ENCODE measurements around the gene ST3GAL5.

The ST3GAL5 gene

GRCh38 chr2:85888684-85889626, at the start of gene ST3GAL5:
Gene ST3GAL5, minus strand, starts transcription at chr2:85888990. Its CDS starts 85 bp downstream, at chr2:85888905.
- in situ Hi-C loops (cut with HindIII; ENCODE audit: low sequenced_read_pairs) = no loop called here

- in situ Hi-C loops (cut with HindIII; ENCODE audit: low sequenced_read_pairs) = no loop called here
Observed at GRCh38 chr2:85938456-85938855, 49.7 kb upstream of the ST3GAL5 start.

- in situ Hi-C loops (cut with HindIII; ENCODE audit: low sequenced_read_pairs) = no loop called here
Observed at GRCh38 chr2:85937069-85937439, 48.3 kb upstream of the ST3GAL5 start.

GRCh38 chr2:85936421-85937068, 47.8 kb upstream of the ST3GAL5 start:
- in situ Hi-C loops (cut with HindIII; ENCODE audit: low sequenced_read_pairs) = no loop called here

- in situ Hi-C loops (cut with HindIII; ENCODE audit: low sequenced_read_pairs) = no loop called here
Observed at GRCh38 chr2:85935746-85936208, 47.0 kb upstream of the ST3GAL5 start.

GRCh38 chr2:85935170-85935745, 46.5 kb upstream of the ST3GAL5 start:
- in situ Hi-C loops (cut with HindIII; ENCODE audit: low sequenced_read_pairs) = no loop called here

- in situ Hi-C loops (cut with HindIII; ENCODE audit: low sequenced_read_pairs) = loop anchor here (5.0 kb wide), 1 partner anchor 78 kb away; no protein-coding TSS in a partner anchor
Observed at GRCh38 chr2:85933753-85934594, 45.2 kb upstream of the ST3GAL5 start.

GRCh38 chr2:85931151-85931550, 42.4 kb upstream of the ST3GAL5 start:
- in situ Hi-C loops (cut with HindIII; ENCODE audit: low sequenced_read_pairs) = loop anchor here (5.0 kb wide), 1 partner anchor 81 kb away; no protein-coding TSS in a partner anchor

GRCh38 chr2:85930129-85931124, 41.6 kb upstream of the ST3GAL5 start:
- in situ Hi-C loops (cut with HindIII; ENCODE audit: low sequenced_read_pairs) = loop anchor here (5.0 kb wide), 1 partner anchor 82 kb away; no protein-coding TSS in a partner anchor

GRCh38 chr2:85929096-85930050, 40.6 kb upstream of the ST3GAL5 start:
- in situ Hi-C loops (cut with HindIII; ENCODE audit: low sequenced_read_pairs) = loop anchor here (5.0 kb wide), 1 partner anchor 83 kb away; no protein-coding TSS in a partner anchor

- in situ Hi-C loops (cut with HindIII; ENCODE audit: low sequenced_read_pairs) = no loop called here
Observed at GRCh38 chr2:85926931-85927661, 38.3 kb upstream of the ST3GAL5 start.

GRCh38 chr2:85926526-85926925, 37.7 kb upstream of the ST3GAL5 start:
- in situ Hi-C loops (cut with HindIII; ENCODE audit: low sequenced_read_pairs) = no loop called here

- in situ Hi-C loops (cut with HindIII; ENCODE audit: low sequenced_read_pairs) = no loop called here
Observed at GRCh38 chr2:85925216-85925671, 36.5 kb upstream of the ST3GAL5 start.

- in situ Hi-C loops (cut with HindIII; ENCODE audit: low sequenced_read_pairs) = no loop called here
Observed at GRCh38 chr2:85924522-85924921, 35.7 kb upstream of the ST3GAL5 start.

GRCh38 chr2:85922199-85922598, 33.4 kb upstream of the ST3GAL5 start:
- in situ Hi-C loops (cut with HindIII; ENCODE audit: low sequenced_read_pairs) = no loop called here

- in situ Hi-C loops (cut with HindIII; ENCODE audit: low sequenced_read_pairs) = no loop called here
Observed at GRCh38 chr2:85921659-85922058, 32.9 kb upstream of the ST3GAL5 start.

GRCh38 chr2:85920810-85921545, 32.2 kb upstream of the ST3GAL5 start:
- in situ Hi-C loops (cut with HindIII; ENCODE audit: low sequenced_read_pairs) = no loop called here

Data from endothelial cell of hepatic sinusoid (primary cell).